ENCODE measurements around the gene PLEK.
"Not testable (repeated sequence)": the region's sequence is repeated elsewhere in the genome, so short reads cannot be mapped to it uniquely, and the experiment has no call there.

PLEK gene

DNA sequence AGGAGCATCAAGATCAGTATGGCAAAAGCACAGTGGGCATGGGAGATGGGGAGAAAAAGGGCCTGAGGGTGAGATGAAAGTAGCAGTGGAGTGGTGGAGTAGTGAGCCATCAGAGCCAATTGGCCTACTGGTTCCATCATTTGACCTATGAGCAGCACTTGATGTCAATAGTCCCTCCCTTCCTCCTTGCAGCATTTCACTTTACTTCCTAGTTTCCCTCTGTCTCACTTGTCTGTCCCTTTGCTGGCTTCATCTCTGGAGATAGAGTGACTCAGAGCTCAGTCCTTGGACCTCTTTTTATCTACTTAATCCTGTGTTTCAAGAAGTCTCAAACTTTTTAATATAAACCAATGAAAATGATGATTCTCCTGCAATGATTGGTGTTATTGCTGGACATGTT is 69.9 kb downstream of the PLEK start:
- H3K4me1 ChIP-seq (ENCODE audit: control insufficient read depth, low read depth, low read length) = no peaks in the 10 kb centered on the region
- H3K27ac ChIP-seq (ENCODE audit: low read length) = no peak overlapping the region
- no peaks in the 10 kb centered on the region for H3K36me3 ChIP-seq (ENCODE audit: control insufficient read depth, low read depth, low read length)
- no peaks in the 10 kb centered on the region for H3K27me3 ChIP-seq (ENCODE audit: control insufficient read depth, insufficient read depth, low read length)
- H3K9me3 ChIP-seq (ENCODE audit: control insufficient read depth, low read depth, low read length) = no peaks in the 10 kb centered on the region
- no peak overlapping the region for H3K4me3 ChIP-seq (ENCODE audit: low read length)
- no peak overlapping the region for H3K9ac ChIP-seq (ENCODE audit: low read length)

DNA sequence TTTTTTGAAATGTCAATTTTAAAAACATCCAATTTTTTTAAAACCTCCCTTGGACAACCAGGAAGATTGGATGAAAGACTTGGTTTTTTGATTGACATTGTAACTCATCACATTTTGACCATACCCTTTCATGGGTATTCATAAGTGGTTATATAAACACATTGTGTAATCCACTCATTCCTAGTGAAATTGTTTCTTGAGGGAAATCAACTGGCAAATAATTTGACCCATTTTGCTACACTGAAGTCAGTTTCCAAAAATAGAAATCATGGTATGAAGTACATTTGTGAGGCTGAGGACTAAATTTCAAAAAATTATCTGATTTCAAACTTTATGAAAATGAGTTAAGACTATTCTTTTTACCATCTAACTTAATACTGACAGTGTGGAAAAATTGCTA is 70.5 kb downstream of the PLEK start:
- Histone ChIP-seq H3K9ac (ENCODE audit: low read length) (no peak overlapping the region), H3K27me3 (ENCODE audit: control insufficient read depth, insufficient read depth, low read length) (no peaks in the 10 kb centered on the region), H3K27ac (ENCODE audit: low read length) (no peak overlapping the region), H3K4me3 (ENCODE audit: low read length) (no peak overlapping the region), H3K4me1 (ENCODE audit: control insufficient read depth, low read depth, low read length) (no peaks in the 10 kb centered on the region), H3K36me3 (ENCODE audit: control insufficient read depth, low read depth, low read length) (no peaks in the 10 kb centered on the region), H3K9me3 (ENCODE audit: control insufficient read depth, low read depth, low read length) (no peaks in the 10 kb centered on the region)

DNA sequence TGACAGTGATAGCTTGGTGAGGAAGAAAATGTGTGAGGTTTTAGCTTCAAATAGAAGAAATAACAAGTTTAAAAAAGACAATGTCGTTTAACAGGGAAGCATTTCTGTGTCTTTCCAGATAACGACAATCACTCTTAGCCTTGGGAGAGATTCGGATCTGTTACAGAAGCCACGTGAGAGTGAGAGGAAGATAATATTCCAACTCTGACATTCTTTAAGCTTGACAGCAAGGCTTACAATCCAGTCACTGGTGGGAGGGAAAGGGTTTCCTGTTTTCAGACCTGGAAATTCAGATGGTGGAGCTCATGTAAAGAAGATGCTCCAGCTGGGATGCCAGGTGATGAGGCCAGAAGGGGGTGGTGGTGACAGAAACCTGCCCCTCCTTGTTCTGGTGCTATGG is 71.2 kb downstream of the PLEK start:
- Histone ChIP-seq H3K36me3 (ENCODE audit: control insufficient read depth, low read depth, low read length) (no peaks in the 10 kb centered on the region), H3K27me3 (ENCODE audit: control insufficient read depth, insufficient read depth, low read length) (no peaks in the 10 kb centered on the region), H3K9ac (ENCODE audit: low read length) (no peak overlapping the region), H3K9me3 (ENCODE audit: control insufficient read depth, low read depth, low read length) (no peaks in the 10 kb centered on the region), H3K4me1 (ENCODE audit: control insufficient read depth, low read depth, low read length) (no peaks in the 10 kb centered on the region), H3K27ac (ENCODE audit: low read length) (no peak overlapping the region), H3K4me3 (ENCODE audit: low read length) (no peak overlapping the region)

DNA sequence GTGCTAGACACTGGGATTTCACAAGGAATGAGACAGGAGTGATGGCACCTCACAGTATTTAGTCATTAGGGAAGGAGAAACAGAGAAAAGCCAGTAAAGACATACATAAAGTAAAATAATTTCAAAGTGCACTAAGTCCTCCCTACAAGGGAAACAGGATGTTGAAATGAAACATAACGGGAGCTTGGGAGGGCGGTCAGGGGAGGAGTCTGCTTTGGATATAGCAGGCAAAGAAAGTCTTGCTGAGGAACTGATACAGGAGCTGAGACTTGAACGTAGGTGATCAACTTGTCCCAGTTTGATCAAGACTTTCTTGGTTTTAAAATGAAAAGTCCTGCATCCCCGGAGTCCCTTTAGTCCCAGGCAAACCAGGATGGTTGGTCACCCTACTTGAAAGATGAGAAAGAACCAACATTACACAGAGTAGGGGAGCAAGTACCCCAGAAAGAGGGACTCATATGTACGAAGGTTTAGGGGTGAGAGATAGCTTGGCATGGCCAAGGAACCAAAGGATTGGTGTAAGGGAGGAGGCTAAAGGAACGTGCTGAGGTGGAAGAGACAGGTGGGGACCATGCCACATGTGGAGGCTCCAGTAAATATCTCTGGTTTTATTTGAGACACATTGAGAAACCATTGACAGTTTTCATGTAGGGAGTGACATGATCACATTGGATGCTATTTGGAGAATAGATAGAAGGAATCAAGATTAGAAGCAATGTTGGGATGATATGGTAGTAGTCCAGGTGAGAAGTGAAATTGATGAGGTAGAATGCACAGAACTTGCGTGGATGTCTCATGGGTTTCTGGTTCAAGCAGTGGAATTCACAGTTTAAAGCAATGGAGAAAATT is 73.6 kb downstream of the PLEK start:
- no peaks in the 10 kb centered on the region for H3K4me1 ChIP-seq (ENCODE audit: control insufficient read depth, low read depth, low read length)
- H3K27me3 ChIP-seq (ENCODE audit: control insufficient read depth, insufficient read depth, low read length) = no peaks in the 10 kb centered on the region
- H3K27ac ChIP-seq (ENCODE audit: low read length) = no peak overlapping the region
- no peaks in the 10 kb centered on the region for H3K36me3 ChIP-seq (ENCODE audit: control insufficient read depth, low read depth, low read length)
- H3K4me3 ChIP-seq (ENCODE audit: low read length) = no peak overlapping the region
- no peak overlapping the region for H3K9ac ChIP-seq (ENCODE audit: low read length)
- no peaks in the 10 kb centered on the region for H3K9me3 ChIP-seq (ENCODE audit: control insufficient read depth, low read depth, low read length)

DNA sequence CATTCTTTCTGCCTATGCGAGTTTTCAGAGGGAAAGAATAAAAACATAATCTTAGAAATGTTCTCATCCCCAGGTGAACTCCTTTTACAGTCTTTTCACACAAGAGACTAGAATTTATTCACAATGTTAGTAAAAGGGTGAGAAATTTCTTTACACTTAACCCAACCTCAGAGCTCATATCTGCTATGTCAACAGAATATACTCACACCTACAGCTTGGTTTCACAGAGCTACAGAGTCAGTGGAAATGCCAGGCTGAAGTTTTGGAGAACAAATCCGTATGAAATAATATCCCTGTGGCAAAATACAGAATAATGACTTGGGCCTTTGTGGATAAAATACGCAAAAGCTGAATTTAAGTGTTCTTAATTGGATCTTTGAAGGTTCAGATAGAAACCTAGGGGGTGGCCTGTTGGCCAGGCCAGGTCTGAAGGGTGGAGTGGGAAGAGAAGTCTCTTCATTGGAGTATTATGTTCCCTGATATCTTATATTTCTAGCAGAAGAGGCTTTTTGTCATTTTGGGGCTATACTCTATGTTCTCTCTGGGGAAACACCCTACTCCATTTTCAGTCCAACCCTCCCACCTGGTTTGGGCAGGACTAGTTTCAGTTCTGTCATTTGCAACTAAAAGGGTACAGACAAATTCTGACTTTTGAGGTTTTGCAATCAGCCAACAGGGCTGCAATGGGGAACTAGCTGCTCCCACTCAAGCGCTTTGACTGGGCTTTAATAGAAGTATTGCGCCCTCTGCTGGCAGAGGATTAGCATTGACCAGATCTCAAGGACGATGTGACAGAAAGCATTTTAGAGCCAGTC is 76.3 kb downstream of the PLEK start:
- H3K27me3 ChIP-seq (ENCODE audit: control insufficient read depth, insufficient read depth, low read length) = no peaks in the 10 kb centered on the region
- H3K9ac ChIP-seq (ENCODE audit: low read length) = no peak overlapping the region
- no peaks in the 10 kb centered on the region for H3K9me3 ChIP-seq (ENCODE audit: control insufficient read depth, low read depth, low read length)
- H3K36me3 ChIP-seq (ENCODE audit: control insufficient read depth, low read depth, low read length) = no peaks in the 10 kb centered on the region
- H3K27ac ChIP-seq (ENCODE audit: low read length) = no peak overlapping the region
- no peaks in the 10 kb centered on the region for H3K4me1 ChIP-seq (ENCODE audit: control insufficient read depth, low read depth, low read length)
- H3K4me3 ChIP-seq (ENCODE audit: low read length) = no peak overlapping the region

DNA sequence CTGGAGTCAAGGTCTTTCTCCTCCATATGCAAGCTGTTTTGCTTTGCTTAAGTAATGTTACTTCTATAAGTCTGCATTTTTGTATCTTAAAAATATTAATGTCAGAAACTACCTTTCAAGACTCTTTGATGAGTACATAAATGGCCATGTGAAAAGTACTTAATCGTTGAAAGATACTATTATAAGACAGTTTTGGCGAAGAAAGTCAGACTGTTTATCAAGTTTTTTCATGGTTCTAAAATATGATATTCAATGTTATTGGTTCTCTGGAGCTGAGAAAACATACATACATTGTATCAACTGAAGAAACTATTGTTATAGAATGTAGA is 76.9 kb downstream of the PLEK start:
- no peak overlapping the region for H3K27ac ChIP-seq (ENCODE audit: low read length)
- no peak overlapping the region for H3K9ac ChIP-seq (ENCODE audit: low read length)
- no peaks in the 10 kb centered on the region for H3K4me1 ChIP-seq (ENCODE audit: control insufficient read depth, low read depth, low read length)
- H3K36me3 ChIP-seq (ENCODE audit: control insufficient read depth, low read depth, low read length) = no peaks in the 10 kb centered on the region
- no peaks in the 10 kb centered on the region for H3K27me3 ChIP-seq (ENCODE audit: control insufficient read depth, insufficient read depth, low read length)
- no peaks in the 10 kb centered on the region for H3K9me3 ChIP-seq (ENCODE audit: control insufficient read depth, low read depth, low read length)
- H3K4me3 ChIP-seq (ENCODE audit: low read length) = no peak overlapping the region

DNA sequence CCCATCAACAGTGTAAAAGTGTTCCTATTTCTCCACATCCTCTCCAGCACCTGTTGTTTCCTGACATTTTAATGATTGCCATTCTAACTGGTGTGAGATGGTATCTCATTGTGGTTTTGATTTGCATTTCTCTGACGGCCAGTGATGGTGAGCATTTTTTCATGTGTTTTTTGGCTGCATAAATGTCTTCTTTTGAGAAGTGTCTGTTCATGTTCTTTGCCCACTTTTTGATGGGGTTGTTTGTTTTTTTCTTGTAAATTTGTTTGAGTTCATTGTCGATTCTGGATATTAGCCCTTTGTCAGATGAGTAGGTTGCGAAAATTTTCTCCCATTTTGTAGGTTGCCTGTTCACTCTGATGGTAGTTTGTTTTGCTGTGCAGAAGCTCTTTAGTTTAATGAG is 81.3 kb downstream of the PLEK start:
- H3K9me3 ChIP-seq (ENCODE audit: control insufficient read depth, low read depth, low read length) = not testable (repeated sequence)

More for the DNA sequence above, 81.3 kb downstream of the PLEK start:
- H3K9ac ChIP-seq (ENCODE audit: low read length); H3K36me3 ChIP-seq (ENCODE audit: control insufficient read depth, low read depth, low read length); H3K4me3 ChIP-seq (ENCODE audit: low read length); H3K27me3 ChIP-seq (ENCODE audit: control insufficient read depth, insufficient read depth, low read length); H3K27ac ChIP-seq (ENCODE audit: low read length); H3K4me1 ChIP-seq (ENCODE audit: control insufficient read depth, low read depth, low read length): not testable (repeated sequence)
